PC-9 (cell line): ENCODE measurements around the gene PALLD.

Experiments
- EZH2 ChIP-seq: fragments of 200-600 bp; sonication (generic); IDR thresholded peaks from 2 replicates; pipeline ENCODE4 v1.8.0; 2017; ENCODE audit warnings: antibody characterized with exemption, low read depth
- TF ChIP-seq, protein P1 (sequence below): fragments of 200-600 bp; sonication (generic); conservative IDR thresholded peaks from 2 replicates; pipeline ENCODE4 v1.6.1; 2017; ENCODE audit warnings: mixed run types, antibody characterized with exemption, mild to moderate bottlenecking, moderate library complexity

DNA sequence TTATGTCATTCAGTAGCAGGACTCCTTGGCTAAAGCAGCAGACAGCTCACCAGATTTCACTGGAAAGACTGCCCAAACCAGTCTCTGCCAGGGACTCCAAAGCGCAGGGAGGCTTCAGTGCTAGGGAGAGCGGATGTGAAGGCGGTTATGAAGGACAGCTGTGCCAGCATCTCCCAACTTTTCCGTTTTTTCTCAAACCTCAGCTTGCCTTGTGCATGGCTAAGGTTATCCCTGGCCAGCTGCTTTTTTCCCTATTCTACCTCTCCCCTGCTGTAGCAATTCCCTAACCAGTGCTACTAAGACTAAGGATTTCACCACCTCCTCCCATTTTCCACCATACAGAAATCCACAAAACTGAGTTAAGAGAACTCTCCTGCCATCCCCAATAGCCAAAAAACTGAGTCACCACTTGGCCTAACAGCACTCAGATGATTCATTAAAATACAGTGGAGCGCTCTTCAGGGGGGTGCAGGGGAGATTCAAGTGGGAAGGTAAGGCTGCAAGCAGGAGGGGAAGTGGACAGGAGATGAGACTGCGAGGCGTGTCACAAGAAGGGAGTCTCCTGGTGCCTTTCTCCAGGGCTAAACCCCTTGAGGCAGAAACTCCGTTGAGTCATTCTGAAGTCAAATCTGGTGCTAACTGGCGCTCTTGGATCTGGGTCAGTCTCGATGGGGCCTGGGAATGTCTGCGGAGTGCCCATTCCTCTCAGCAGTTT is 90.7 kb downstream of the PALLD start:
- TF ChIP-seq, protein P1, sequence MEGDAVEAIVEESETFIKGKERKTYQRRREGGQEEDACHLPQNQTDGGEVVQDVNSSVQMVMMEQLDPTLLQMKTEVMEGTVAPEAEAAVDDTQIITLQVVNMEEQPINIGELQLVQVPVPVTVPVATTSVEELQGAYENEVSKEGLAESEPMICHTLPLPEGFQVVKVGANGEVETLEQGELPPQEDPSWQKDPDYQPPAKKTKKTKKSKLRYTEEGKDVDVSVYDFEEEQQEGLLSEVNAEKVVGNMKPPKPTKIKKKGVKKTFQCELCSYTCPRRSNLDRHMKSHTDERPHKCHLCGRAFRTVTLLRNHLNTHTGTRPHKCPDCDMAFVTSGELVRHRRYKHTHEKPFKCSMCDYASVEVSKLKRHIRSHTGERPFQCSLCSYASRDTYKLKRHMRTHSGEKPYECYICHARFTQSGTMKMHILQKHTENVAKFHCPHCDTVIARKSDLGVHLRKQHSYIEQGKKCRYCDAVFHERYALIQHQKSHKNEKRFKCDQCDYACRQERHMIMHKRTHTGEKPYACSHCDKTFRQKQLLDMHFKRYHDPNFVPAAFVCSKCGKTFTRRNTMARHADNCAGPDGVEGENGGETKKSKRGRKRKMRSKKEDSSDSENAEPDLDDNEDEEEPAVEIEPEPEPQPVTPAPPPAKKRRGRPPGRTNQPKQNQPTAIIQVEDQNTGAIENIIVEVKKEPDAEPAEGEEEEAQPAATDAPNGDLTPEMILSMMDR = no peak
- TF ChIP-seq EZH2 = no peak
